ENCODE measurements around the gene FUT2. TPM values are rescaled to one million over a fixed set of nuclear protein-coding genes. Genes with fewer than 3 reads are reported as not detected.

Gene FUT2
- total and polyA plus RNA-seq, 2 of the 13 experiments (the other 11 are each of a cell fraction or from before 2014, with no cell fraction given): 0.07 TPM; not detected in 1

DNA sequence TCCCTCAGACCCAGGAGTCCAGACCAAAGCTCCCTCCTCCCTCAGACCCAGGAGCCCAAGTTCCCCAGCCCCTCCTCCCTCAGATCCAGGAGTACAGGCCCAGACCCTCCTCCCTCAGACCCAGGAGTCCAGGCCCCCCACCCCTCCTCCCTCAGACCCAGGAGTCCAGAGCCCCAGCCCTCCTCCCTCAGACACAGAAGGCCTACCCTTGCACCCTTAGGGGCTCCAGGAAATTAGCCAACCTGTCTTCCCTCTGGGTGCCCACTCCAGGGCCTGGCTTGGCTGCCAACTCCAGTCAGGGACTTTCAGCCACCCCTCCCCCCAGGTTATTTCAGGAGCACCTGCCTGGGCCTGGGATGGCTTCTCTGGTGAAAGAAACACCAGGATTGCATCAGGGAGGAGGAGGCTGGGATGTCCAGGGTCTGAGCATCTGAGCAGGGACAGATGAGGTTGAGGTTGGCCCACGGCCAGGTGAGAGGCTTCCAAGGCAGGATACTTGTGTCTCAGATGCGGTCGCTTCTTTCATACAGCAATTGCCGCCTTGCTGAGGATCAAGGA, 59.4 kb downstream of the FUT2 start, which contains the start of gene FGF21 (continued):
- TF ChIP-seq ARID3A (IDR thresholded peaks at IDR 0.05; ENCODE audit: low read depth, low read length) (no peak), SPEN (CRISPR knock-in tag; IDR thresholded peaks at IDR 0.05; ENCODE audit: low read depth) (no peak), RAD51 (IDR thresholded peaks at IDR 0.05; ENCODE audit: borderline replicate concordance) (no peak), SSRP1 (CRISPR knock-in tag; IDR thresholded peaks at IDR 0.05) (no peak), NR3C1 (CRISPR knock-in tag; IDR thresholded peaks at IDR 0.05) (no peak), GABPA (IDR thresholded peaks at IDR 0.05; ENCODE audit: low read depth, low read length) (no peak), GABPA (CRISPR knock-in tag; IDR thresholded peaks at IDR 0.05; ENCODE audit: low read depth) (no peak), ZNF598 (CRISPR knock-in tag; IDR thresholded peaks at IDR 0.05; ENCODE audit: borderline replicate concordance) (no peak), ELF1 (CRISPR knock-in tag; IDR thresholded peaks at IDR 0.05) (no peak), ZFP37 (CRISPR knock-in tag; IDR thresholded peaks at IDR 0.05; ENCODE audit: borderline replicate concordance) (no peak), PRMT3 (CRISPR knock-in tag; IDR thresholded peaks at IDR 0.05; ENCODE audit: borderline replicate concordance, low read depth) (no peak), ZMYM4 (CRISPR knock-in tag; IDR thresholded peaks at IDR 0.05) (no peak), ETV5 (CRISPR knock-in tag; IDR thresholded peaks at IDR 0.05; ENCODE audit: borderline replicate concordance) (no peak), POLR2G (IDR thresholded peaks at IDR 0.05; ENCODE audit: low read depth, low read length) (0 out of 2 replicates have a peak, but pooled peaks have one; percentile 27), FOSL1 (CRISPR knock-in tag; IDR thresholded peaks at IDR 0.05; ENCODE audit: borderline replicate concordance) (no peak), KLF12 (CRISPR knock-in tag; IDR thresholded peaks at IDR 0.05; ENCODE audit: borderline replicate concordance) (no peak), ZFP62 (CRISPR knock-in tag; IDR thresholded peaks at IDR 0.05) (no peak), TFAP4 (IDR thresholded peaks at IDR 0.05; ENCODE audit: borderline replicate concordance, low read depth) (no peak), ZNF383 (CRISPR knock-in tag; IDR thresholded peaks at IDR 0.05; ENCODE audit: borderline replicate concordance) (no peak), PRDM10 (CRISPR knock-in tag; IDR thresholded peaks at IDR 0.05; ENCODE audit: low read depth) (no peak), HIVEP1 (CRISPR knock-in tag; IDR thresholded peaks at IDR 0.05) (no peak; the same call in 1 of the 2 replicates), ZNF780A (CRISPR knock-in tag; IDR thresholded peaks at IDR 0.05) (no peak)
- TF ChIP-seq, protein P1, sequence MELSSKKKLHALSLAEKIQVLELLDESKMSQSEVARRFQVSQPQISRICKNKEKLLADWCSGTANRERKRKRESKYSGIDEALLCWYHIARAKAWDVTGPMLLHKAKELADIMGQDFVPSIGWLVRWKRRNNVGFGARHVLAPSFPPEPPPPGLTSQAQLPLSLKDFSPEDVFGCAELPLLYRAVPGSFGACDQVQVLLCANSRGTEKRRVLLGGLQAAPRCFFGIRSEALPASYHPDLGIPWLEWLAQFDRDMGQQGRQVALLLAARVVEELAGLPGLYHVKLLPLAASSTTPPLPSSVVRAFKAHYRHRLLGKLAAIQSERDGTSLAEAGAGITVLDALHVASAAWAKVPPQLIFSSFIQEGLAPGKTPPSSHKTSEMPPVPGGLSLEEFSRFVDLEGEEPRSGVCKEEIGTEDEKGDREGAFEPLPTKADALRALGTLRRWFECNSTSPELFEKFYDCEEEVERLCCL (CRISPR knock-in tag; IDR thresholded peaks at IDR 0.05; ENCODE audit: borderline replicate concordance): no peak
